Karpas-422 (cell line): Measurements from ENCODE around the gene ACE2. TPM values are rescaled to one million over a fixed set of nuclear protein-coding genes. Genes with fewer than 3 reads are reported as not detected.

ENCODE experiments used
- DNase-seq: peaks from one replicate; pipeline ENCODE4 v3.0.0-alpha.2; 2015
- H2AFZ ChIP-seq: fragments of 200-600 bp; sonication (generic); 2 replicates; pipeline ENCODE4 v1.6.1; 2014; ENCODE audit warnings: antibody characterized with exemption, low read length, mixed read lengths
- H3K27ac ChIP-seq: fragments of 200-600 bp; sonication (generic); 2 replicates; pipeline ENCODE4 v1.5.1; 2014; ENCODE audit warnings: mild to moderate bottlenecking, low read length, moderate library complexity
- H3K27me3 ChIP-seq: fragments of 200-600 bp; sonication (generic); 2 replicates; pipeline ENCODE4 v1.6.1; 2014; ENCODE audit warnings: low read length, mixed read lengths
- H3K36me3 ChIP-seq: fragments of 200-600 bp; sonication (generic); 2 replicates; pipeline ENCODE4 v1.6.1; 2014; ENCODE audit warnings: low read length, mixed read lengths; ENCODE audit not compliant: insufficient read depth
- H3K4me1 ChIP-seq: fragments of 200-600 bp; sonication (generic); 2 replicates; pipeline ENCODE4 v1.6.1; 2014; ENCODE audit warnings: mild to moderate bottlenecking, low read length, mixed read lengths
- H3K4me2 ChIP-seq: fragments of 200-600 bp; sonication (generic); 2 replicates; pipeline ENCODE4 v1.6.1; 2014; ENCODE audit warnings: low read length, low read depth, mild to moderate bottlenecking; ENCODE audit not compliant: poor library complexity, severe bottlenecking
- H3K4me3 ChIP-seq: fragments of 200-600 bp; sonication (generic); 2 replicates; pipeline ENCODE4 v1.5.1; 2014; ENCODE audit warnings: mild to moderate bottlenecking, antibody characterized with exemption, low read length, mixed read lengths
- H3K79me2 ChIP-seq: fragments of 200-600 bp; sonication (generic); 2 replicates; pipeline ENCODE4 v1.6.1; 2014; ENCODE audit warnings: mild to moderate bottlenecking, low read length, mixed read lengths
- H3K9ac ChIP-seq: fragments of 200-600 bp; sonication (generic); 2 replicates; pipeline ENCODE4 v1.6.0; 2014; ENCODE audit warnings: low read length
- H3K9me2 ChIP-seq: fragments of 200-600 bp; sonication (generic), shearing (Covaris generic); replicated peaks from 2 replicates; pipeline ENCODE4 v1.6.0; 2014; ENCODE audit warnings: mild to moderate bottlenecking, low read length, moderate library complexity; ENCODE audit not compliant: insufficient read depth
- H3K9me3 ChIP-seq: fragments of 300-700, 200-600 bp; sonication (generic); 2 replicates; pipeline ENCODE4 v1.6.1; 2014; ENCODE audit warnings: low read length, mixed read lengths
- H4K20me1 ChIP-seq: fragments of 200-600 bp; sonication (generic); 2 replicates; pipeline ENCODE4 v1.6.1; 2014; ENCODE audit warnings: mild to moderate bottlenecking, antibody characterized with exemption, low read length, low read depth; ENCODE audit not compliant: insufficient read depth
- total RNA-seq: library from RNA; depleted of rRNA; stranded (reverse); fragments of >200 nt; shearing (Covaris generic); gene quantifications from 2 replicates; pipeline ENCODE4 v1.2.3, GENCODE V29; 2014; ENCODE audit warnings: low replicate concordance

Gene ACE2
- total RNA-seq, 1 experiment from 2014 or later = not detected

DNA sequence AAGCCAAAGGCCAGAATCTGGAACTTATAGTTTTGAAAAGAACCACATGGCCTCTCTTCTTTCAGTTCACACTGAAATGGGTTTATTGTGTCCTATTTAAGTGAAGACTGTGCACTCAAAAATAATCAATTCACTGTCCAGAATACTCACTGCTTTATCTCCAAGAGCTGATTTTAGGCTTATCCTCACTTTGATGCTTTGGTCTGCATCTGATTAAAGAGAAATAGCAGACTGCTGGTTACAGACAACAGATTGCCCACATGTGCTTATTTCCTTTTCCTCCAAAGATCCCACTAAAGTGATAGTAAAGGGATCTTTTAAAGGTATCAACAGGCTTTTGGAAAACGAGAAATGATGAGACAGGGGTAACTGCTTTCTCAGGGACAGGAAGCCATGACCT, 30.6 kb downstream of the ACE2 start:
- Histone ChIP-seq H4K20me1 (no peaks in the 10 kb centered on the region), H3K4me3 (no peak overlapping the region), H3K79me2 (no peaks in the 10 kb centered on the region), H3K9ac (no peak overlapping the region), H3K9me3 (no peaks in the 10 kb centered on the region), H3K27ac (no peak overlapping the region), H3K4me2 (no peak overlapping the region), H3K36me3 (no peaks in the 10 kb centered on the region), H2AFZ (no peak overlapping the region), H3K27me3 (no peaks in the 10 kb centered on the region), H3K4me1 (peaks cover 31% of the 10 kb centered on the region), H3K9me2 (no peaks in the 10 kb centered on the region)
- DNase-seq = no peak

DNA sequence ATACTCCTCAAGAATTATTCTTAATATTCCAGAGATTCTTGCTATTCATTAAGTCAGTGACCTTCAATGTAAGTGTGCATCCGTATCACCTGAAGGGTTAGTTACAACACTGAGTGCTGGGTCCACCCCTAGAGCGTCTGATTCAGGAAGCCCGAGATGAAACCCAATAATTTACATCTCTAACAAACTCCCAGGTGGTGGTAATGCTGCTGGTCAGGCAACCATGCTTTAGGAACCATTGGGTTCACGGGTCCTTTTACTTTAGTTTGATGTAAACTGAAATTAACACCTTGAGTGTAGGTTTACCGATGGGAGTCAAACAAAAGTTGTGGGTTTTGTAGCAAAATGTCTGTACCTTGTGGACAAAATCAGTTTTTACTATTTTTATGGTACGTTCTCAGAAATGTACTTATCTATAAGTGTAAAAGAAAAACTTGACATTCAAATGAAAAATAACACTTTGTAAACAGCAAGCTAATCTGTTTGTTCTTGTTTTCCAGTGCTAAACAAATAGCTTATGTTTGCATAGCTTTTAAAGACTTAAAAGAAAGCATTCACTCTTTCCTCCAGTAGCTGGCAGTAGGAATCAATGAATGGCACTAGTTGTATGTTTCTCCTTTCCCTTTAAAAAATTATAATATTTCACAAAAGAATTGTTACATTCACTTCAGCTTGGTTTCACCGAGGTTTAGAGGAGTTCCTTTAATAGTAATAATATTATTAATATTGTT, 32.7 kb downstream of the ACE2 start:
- H3K9me2 ChIP-seq = no peaks in the 10 kb centered on the region
- 0 out of 2 replicates have a peak overlapping the region, but pooled peaks have one; percentile 10 for H2AFZ ChIP-seq
- H3K27ac ChIP-seq = no peak overlapping the region
- peak overlapping the region; percentile 7 for H3K4me2 ChIP-seq
- H3K4me3 ChIP-seq = no peak overlapping the region
- H3K9me3 ChIP-seq = no peaks in the 10 kb centered on the region
- DNase-seq = no peak
- no peak overlapping the region for H3K9ac ChIP-seq
- no peaks in the 10 kb centered on the region for H3K36me3 ChIP-seq
- H3K27me3 ChIP-seq = no peaks in the 10 kb centered on the region
- H3K79me2 ChIP-seq = no peaks in the 10 kb centered on the region
- peaks cover 46% of the 10 kb centered on the region for H3K4me1 ChIP-seq
- no peaks in the 10 kb centered on the region for H4K20me1 ChIP-seq

DNA sequence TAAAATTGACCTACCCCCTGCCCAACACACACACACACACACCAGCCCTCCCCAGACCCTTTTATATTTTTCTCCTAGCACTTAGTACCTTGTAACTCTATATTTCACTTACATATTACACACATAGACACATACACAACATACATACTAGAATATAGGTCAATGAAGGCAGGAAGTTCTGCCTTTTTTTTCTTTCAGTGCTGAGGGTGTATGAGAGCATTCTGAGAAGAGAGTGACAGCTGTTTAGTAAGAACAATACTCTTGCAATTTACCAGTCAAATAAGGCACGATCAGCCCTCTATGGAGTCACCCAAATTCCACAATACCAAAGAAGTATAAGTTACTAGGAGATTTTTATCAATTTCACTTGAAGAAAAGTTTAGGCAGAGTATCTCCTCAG, 33.5 kb downstream of the ACE2 start:
- 0 out of 2 replicates have a peak overlapping the region, but pooled peaks have one; percentile 10 for H2AFZ ChIP-seq
- peak overlapping the region; percentile 7 for H3K4me2 ChIP-seq
- H3K36me3 ChIP-seq = no peaks in the 10 kb centered on the region
- H3K4me3 ChIP-seq = no peak overlapping the region
- no peaks in the 10 kb centered on the region for H3K9me2 ChIP-seq
- no peaks in the 10 kb centered on the region for H3K79me2 ChIP-seq
- H3K27ac ChIP-seq = no peak overlapping the region
- no peak overlapping the region for H3K9ac ChIP-seq
- no peak for DNase-seq
- H3K4me1 ChIP-seq = peaks cover 50% of the 10 kb centered on the region
- H4K20me1 ChIP-seq = no peaks in the 10 kb centered on the region
- no peaks in the 10 kb centered on the region for H3K27me3 ChIP-seq
- no peaks in the 10 kb centered on the region for H3K9me3 ChIP-seq

DNA sequence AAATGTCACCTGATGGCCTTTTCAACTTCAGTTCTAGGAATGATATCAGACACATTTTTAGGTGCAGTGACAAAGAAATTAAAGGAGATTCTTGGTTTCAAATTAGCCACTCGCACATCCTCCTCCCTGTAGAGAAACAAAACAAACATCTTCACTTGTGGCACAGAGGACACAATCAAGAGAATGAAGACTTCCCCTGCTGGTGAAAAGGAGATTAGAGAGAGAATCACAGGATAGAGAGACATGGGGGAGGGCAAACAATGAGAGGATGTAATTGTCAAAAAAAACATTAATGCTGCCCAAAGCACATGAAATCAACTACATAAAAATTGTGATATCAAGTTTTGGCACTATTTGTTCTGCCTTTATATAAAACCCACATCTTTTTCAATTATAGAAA, 34.5 kb downstream of the ACE2 start:
- no peak overlapping the region for H3K9ac ChIP-seq
- H3K27ac ChIP-seq = no peak overlapping the region
- no peak overlapping the region for H3K4me3 ChIP-seq
- H3K4me2 ChIP-seq = no peak overlapping the region
- no peaks in the 10 kb centered on the region for H4K20me1 ChIP-seq
- no peaks in the 10 kb centered on the region for H3K27me3 ChIP-seq
- H3K9me2 ChIP-seq = no peaks in the 10 kb centered on the region
- H3K9me3 ChIP-seq = no peaks in the 10 kb centered on the region
- peaks cover 56% of the 10 kb centered on the region for H3K4me1 ChIP-seq
- DNase-seq = peak; percentile 63
- H3K36me3 ChIP-seq = no peaks in the 10 kb centered on the region
- no peaks in the 10 kb centered on the region for H3K79me2 ChIP-seq
- H2AFZ ChIP-seq = no peak overlapping the region

DNA sequence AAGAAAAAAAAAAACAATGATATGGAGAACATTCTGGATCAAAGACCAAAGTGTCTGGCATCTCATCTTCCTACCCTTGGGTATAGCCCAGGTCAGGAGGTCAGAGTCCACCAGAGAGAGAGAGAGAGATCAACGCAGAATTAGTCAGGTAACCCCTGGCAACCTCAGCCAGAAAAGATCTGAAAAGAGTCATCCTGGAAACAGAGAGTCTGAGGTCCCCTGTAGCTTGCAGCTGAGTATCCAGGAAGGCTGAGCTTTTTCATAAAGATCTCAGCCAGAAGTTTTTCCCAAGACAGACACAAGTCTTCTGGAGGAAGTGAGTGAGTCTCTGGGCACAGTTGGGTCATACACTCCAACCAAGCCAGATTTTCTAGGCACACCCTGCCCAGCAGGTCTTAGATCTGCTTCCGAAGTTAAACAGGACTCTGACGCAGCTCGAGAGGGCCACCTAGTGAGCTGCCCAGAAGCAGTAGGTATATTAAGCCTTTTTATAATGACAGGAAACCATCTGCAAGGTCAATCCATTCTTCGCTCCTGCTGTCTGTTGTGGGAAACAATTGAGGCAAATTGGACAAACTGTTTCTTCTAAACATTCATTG, 35.7 kb downstream of the ACE2 start:
- peak overlapping the region; percentile 31 for H3K9ac ChIP-seq
- no peaks in the 10 kb centered on the region for H3K27me3 ChIP-seq
- no peak overlapping the region for H3K4me3 ChIP-seq
- H3K27ac ChIP-seq = 0 out of 2 replicates have a peak overlapping the region, but pooled peaks have one; percentile 19
- H2AFZ ChIP-seq = no peak overlapping the region
- no peaks in the 10 kb centered on the region for H3K36me3 ChIP-seq
- no peaks in the 10 kb centered on the region for H3K79me2 ChIP-seq
- no peaks in the 10 kb centered on the region for H4K20me1 ChIP-seq
- peak overlapping the region; percentile 12 for H3K4me2 ChIP-seq
- no peaks in the 10 kb centered on the region for H3K9me3 ChIP-seq
- peak; percentile 91 for DNase-seq
- H3K9me2 ChIP-seq = no peaks in the 10 kb centered on the region
- H3K4me1 ChIP-seq = peaks cover 68% of the 10 kb centered on the region

DNA sequence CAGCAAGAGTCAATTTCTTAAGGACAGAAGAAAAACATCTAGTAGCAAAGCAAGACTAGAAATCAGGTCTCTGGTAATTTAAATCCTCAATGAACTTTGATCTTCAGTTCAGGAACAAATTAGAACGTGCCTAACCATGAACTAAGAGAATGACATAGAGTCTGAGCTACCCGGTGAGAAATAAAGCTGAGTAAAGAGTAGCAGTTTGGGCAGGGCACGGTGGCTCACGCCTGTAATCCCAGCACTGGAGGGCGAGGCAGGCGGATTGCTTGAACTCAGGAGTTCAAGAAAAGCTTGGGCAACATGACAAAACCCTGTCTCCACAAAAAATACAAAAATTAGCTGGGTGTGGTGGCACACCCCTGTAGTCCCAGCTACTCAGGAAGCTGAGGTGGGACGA, 37.7 kb downstream of the ACE2 start:
- no peak overlapping the region for H3K27ac ChIP-seq
- H4K20me1 ChIP-seq = no peaks in the 10 kb centered on the region
- H3K9ac ChIP-seq = no peak overlapping the region
- no peaks in the 10 kb centered on the region for H3K9me2 ChIP-seq
- no peak overlapping the region for H3K4me3 ChIP-seq
- no peaks in the 10 kb centered on the region for H3K36me3 ChIP-seq
- DNase-seq = no peak
- no peak overlapping the region for H2AFZ ChIP-seq
- peaks cover 86% of the 10 kb centered on the region for H3K4me1 ChIP-seq
- H3K79me2 ChIP-seq = no peaks in the 10 kb centered on the region
- H3K4me2 ChIP-seq = no peak overlapping the region
- H3K27me3 ChIP-seq = no peaks in the 10 kb centered on the region
- H3K9me3 ChIP-seq = no peaks in the 10 kb centered on the region

DNA sequence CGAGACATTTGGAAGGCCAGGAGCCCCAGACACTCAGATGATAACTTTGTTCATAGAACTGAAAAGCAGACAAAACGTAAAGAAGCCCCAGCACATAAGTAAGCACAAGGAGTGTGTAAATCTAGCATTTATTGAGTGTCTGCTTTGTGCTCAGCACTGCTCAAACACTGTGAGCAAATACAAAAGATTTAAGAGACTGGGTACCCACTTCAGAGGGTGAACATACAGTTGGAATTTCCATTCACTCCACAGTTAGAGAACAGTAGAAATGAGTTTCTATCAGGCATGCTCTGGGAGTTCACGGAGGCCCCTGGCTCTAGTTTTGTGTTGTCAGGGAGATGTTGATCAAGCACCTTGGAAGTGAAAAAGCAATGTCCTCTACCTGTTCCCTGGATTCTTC, 39.8 kb downstream of the ACE2 start:
- Histone ChIP-seq H3K4me2 (no peak overlapping the region), H3K9ac (0 out of 2 replicates have a peak overlapping the region, but pooled peaks have one; percentile 5), H2AFZ (peak overlapping the region; percentile 32; the same call in 1 of the 2 replicates), H3K79me2 (no peaks in the 10 kb centered on the region), H3K27me3 (no peaks in the 10 kb centered on the region), H4K20me1 (no peaks in the 10 kb centered on the region), H3K9me2 (no peaks in the 10 kb centered on the region), H3K4me1 (peaks cover 82% of the 10 kb centered on the region), H3K9me3 (no peaks in the 10 kb centered on the region), H3K36me3 (no peaks in the 10 kb centered on the region), H3K27ac (peak overlapping the region; percentile 92), H3K4me3 (no peak overlapping the region)
- DNase-seq = no peak

DNA sequence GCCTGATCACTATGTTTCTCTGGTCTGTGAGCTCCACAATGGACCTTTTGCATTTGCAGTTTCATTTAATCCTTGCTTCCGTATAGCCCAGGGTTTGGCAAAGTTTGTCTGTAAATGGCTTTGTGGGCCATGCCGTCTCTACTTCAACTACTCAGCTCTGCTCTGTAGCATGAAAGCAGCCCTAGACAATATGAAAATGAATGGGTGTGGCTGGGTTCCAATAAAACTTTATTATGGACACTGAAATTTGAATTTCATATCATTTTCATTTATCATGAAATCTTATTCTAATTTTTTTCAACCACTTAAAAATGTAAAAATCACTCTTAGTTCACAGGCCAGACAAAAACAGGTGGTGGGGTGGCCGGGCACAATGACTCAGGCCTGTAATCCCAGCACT, 41.5 kb downstream of the ACE2 start:
- Histone ChIP-seq H3K4me2 (peak overlapping the region; percentile 50), H3K9me3 (no peaks in the 10 kb centered on the region), H3K27ac (peak overlapping the region; percentile 92), H3K9ac (peak overlapping the region; percentile 51), H3K36me3 (no peaks in the 10 kb centered on the region), H3K27me3 (no peaks in the 10 kb centered on the region), H3K79me2 (no peaks in the 10 kb centered on the region), H2AFZ (peak overlapping the region; percentile 24; the same call in 1 of the 2 replicates), H3K9me2 (no peaks in the 10 kb centered on the region), H3K4me1 (peaks cover 82% of the 10 kb centered on the region), H4K20me1 (no peaks in the 10 kb centered on the region), H3K4me3 (no peak overlapping the region)
- DNase-seq = peak; percentile 68
